Calu3 (cell line): ENCODE data around the gene TMEM8B. TPM values are rescaled to one million over a fixed set of nuclear protein-coding genes. Genes with fewer than 3 reads are reported as not detected.
"Not testable (repeated sequence)": the region's sequence is repeated elsewhere in the genome, so short reads cannot be mapped to it uniquely, and the experiment has no call there.

Experiments
- BruUV-seq: library from RNA; stranded (reverse); fragments of 400-500 nt; replicated peaks from 2 replicates; lab custom pipeline; 2021; lab: Mats Ljungman, UMichigan
- CTCF ChIA-PET: fragments of 300-600 bp; sonication (Branson Sonifier 250); formaldehyde crosslinking; loops from one replicate; lab custom pipeline; 2022; ENCODE audit warnings: antibody characterized with exemption; lab: Charles Lee
- DNase-seq: peaks from one replicate; pipeline ENCODE4 v3.0.0; 2022
- H3K27ac Mint-ChIP-seq: one replicate; pipeline ENCODE4 v1.8.0; 2022; ENCODE audit warnings: mixed read lengths; ENCODE audit not compliant: unreplicated experiment
- H3K27me3 Mint-ChIP-seq: one replicate; pipeline ENCODE4 v1.8.0; 2022; ENCODE audit warnings: mixed read lengths; ENCODE audit not compliant: unreplicated experiment
- H3K36me3 Mint-ChIP-seq: one replicate; pipeline ENCODE4 v1.8.0; 2022; ENCODE audit warnings: mild to moderate bottlenecking, moderate library complexity, mixed read lengths; ENCODE audit not compliant: insufficient read depth, unreplicated experiment
- H3K4me1 Mint-ChIP-seq: one replicate; pipeline ENCODE4 v1.8.0; 2022; ENCODE audit warnings: mild to moderate bottlenecking, low read depth, mixed read lengths; ENCODE audit not compliant: unreplicated experiment
- H3K4me3 Mint-ChIP-seq: one replicate; pipeline ENCODE4 v1.8.0; 2022; ENCODE audit warnings: mild to moderate bottlenecking, low read depth, moderate library complexity, mixed read lengths; ENCODE audit not compliant: unreplicated experiment
- H3K9me3 Mint-ChIP-seq: one replicate; pipeline ENCODE4 v1.8.0; 2022; ENCODE audit warnings: low read depth, mixed read lengths; ENCODE audit not compliant: unreplicated experiment
- CTCF ChIP-seq: fragments of 200-600 bp; IDR thresholded peaks from one replicate; pipeline ENCODE4 v1.8.0; 2022; ENCODE audit warnings: antibody characterized with exemption; ENCODE audit not compliant: unreplicated experiment
- intact Hi-C: fragments of 100-400 bp; cut with micrococcal nuclease; formaldehyde crosslinking; loops from one replicate; pipeline ENCODE4 v1.10.0; 2022; ENCODE audit not compliant: unreplicated experiment
- total RNA-seq: library from RNA; stranded (reverse); gene quantifications from 2 replicates; pipeline ENCODE4 v1.2.3, GENCODE V29; 2022

The TMEM8B gene
- total RNA-seq, 1 experiment from 2014 or later, result 2.5 TPM

- no peak for TF ChIP-seq CTCF
- H3K36me3 Mint-ChIP-seq, result no peaks in the 10 kb centered on the region
- BruUV-seq, result no TSS peak
- intact Hi-C loops, result no loop called here
- no peaks in the 10 kb centered on the region for H3K9me3 Mint-ChIP-seq
- DNase-seq, result no peak
- no peaks in the 10 kb centered on the region for H3K27me3 Mint-ChIP-seq
- peaks cover 33% of the 10 kb centered on the region for H3K4me1 Mint-ChIP-seq
- no peak overlapping the region for H3K4me3 Mint-ChIP-seq
- no peak overlapping the region for H3K27ac Mint-ChIP-seq
- CTCF ChIA-PET, result interaction anchor here (1.3 kb wide), 1 partner anchor 121 kb away, joined by 3 read pairs; no protein-coding TSS in a partner anchor
These were observed 82.7 kb downstream of the TMEM8B start for GRCh38 chr9:35911690-35912089.

- CTCF ChIA-PET, result no interaction called here
- no TSS peak for BruUV-seq
- intact Hi-C loops, result no loop called here
- Mint-ChIP-seq H3K4me1 (peaks cover 21% of the 10 kb centered on the region), H3K36me3 (no peaks in the 10 kb centered on the region), H3K27ac (no peak overlapping the region), H3K9me3 (no peaks in the 10 kb centered on the region), H3K4me3 (no peak overlapping the region), H3K27me3 (no peaks in the 10 kb centered on the region)
- no peak for TF ChIP-seq CTCF
- DNase-seq, result no peak
These were observed 83.9 kb downstream of the TMEM8B start for GRCh38 chr9:35912791-35913400.

- CTCF ChIA-PET, intact Hi-C loops, H3K27ac Mint-ChIP-seq, H3K27me3 Mint-ChIP-seq, H3K4me3 Mint-ChIP-seq, BruUV-seq, DNase-seq, H3K9me3 Mint-ChIP-seq, H3K36me3 Mint-ChIP-seq: not testable (repeated sequence)
- peaks cover 16% of the 10 kb centered on the region for H3K4me1 Mint-ChIP-seq
These were observed 84.4 kb downstream of the TMEM8B start for GRCh38 chr9:35913429-35913828.

- H3K27me3 Mint-ChIP-seq, result no peaks in the 10 kb centered on the region
- CTCF ChIA-PET, result no interaction called here
- intact Hi-C loops, result no loop called here
- BruUV-seq, result no TSS peak
- peak; percentile 21 for DNase-seq
- no peak for TF ChIP-seq CTCF
- H3K4me3 Mint-ChIP-seq, result no peak overlapping the region
- no peaks in the 10 kb centered on the region for H3K9me3 Mint-ChIP-seq
- H3K27ac Mint-ChIP-seq, result no peak overlapping the region
- H3K4me1 Mint-ChIP-seq, result peaks cover 8% of the 10 kb centered on the region
- no peaks in the 10 kb centered on the region for H3K36me3 Mint-ChIP-seq
These were observed 85.3 kb downstream of the TMEM8B start for GRCh38 chr9:35914301-35914807.

Other genes starting within 250 kb of the TMEM8B start
- 20.9 and 24.6 TPM in 2 replicates for gene TESK1, start 224.0 kb upstream of the TMEM8B start, total RNA-seq
- gene CD72, start 210.8 kb upstream of the TMEM8B start, total RNA-seq, result 0.38 and 0.73 TPM in 2 replicates
- not detected in 2 replicates for gene SIT1, start 178.3 kb upstream of the TMEM8B start, total RNA-seq
- gene RMRP, start 171.2 kb upstream of the TMEM8B start, total RNA-seq, result 8,471 and 11,520 TPM in 2 replicates
- 7.9 and 8.0 TPM in 2 replicates for gene CCDC107, start 170.9 kb upstream of the TMEM8B start, total RNA-seq
- 14.2 and 15.4 TPM in 2 replicates for gene ARHGEF39, start 164.0 kb upstream of the TMEM8B start, total RNA-seq
- 0.64 and 0.76 TPM in 2 replicates for gene CA9, start 155.3 kb upstream of the TMEM8B start, total RNA-seq
- 138 and 145 TPM in 2 replicates for gene TPM2, start 139.3 kb upstream of the TMEM8B start, total RNA-seq
- gene TLN1, start 97.0 kb upstream of the TMEM8B start, total RNA-seq, result 91.1 and 98.7 TPM in 2 replicates
- 26.5 and 29.4 TPM in 2 replicates for gene CREB3, start 96.6 kb upstream of the TMEM8B start, total RNA-seq
- 62.4 and 62.7 TPM in 2 replicates for gene GBA2, start 80.0 kb upstream of the TMEM8B start, total RNA-seq
- 26.6 and 31.6 TPM in 2 replicates for gene RGP1, start 79.9 kb upstream of the TMEM8B start, total RNA-seq
- not detected in 2 replicates for gene MSMP, start 75.0 kb upstream of the TMEM8B start, total RNA-seq
- gene NPR2, start 37.6 kb upstream of the TMEM8B start, total RNA-seq, result 16.8 and 19.2 TPM in 2 replicates
- 0.97 and 1.2 TPM in 2 replicates for gene SPAG8, start 17.0 kb upstream of the TMEM8B start, total RNA-seq
- gene HINT2, start 14.2 kb upstream of the TMEM8B start, total RNA-seq, result 33.9 and 39.7 TPM in 2 replicates
- gene FAM221B, start 496 bp upstream of the TMEM8B start, total RNA-seq, result not detected in 2 replicates
- gene OR13J1, start 41.2 kb downstream of the TMEM8B start, total RNA-seq, result not detected in 2 replicates
- gene HRCT1, start 77.0 kb downstream of the TMEM8B start, total RNA-seq, result 0.69 and 0.90 TPM in 2 replicates
- not detected in 2 replicates for gene SPAAR, start 80.3 kb downstream of the TMEM8B start, total RNA-seq
- gene OR2S2, start 128.9 kb downstream of the TMEM8B start, total RNA-seq, result not detected in 2 replicates
- gene RECK, start 207.7 kb downstream of the TMEM8B start, total RNA-seq, result 0.54 and 1.1 TPM in 2 replicates